K562 (cell line): Measurements from ENCODE around the gene TMIGD3. TPM values are rescaled to one million over a fixed set of nuclear protein-coding genes. Genes with fewer than 3 reads are reported as not detected.

Experiments
- ATAC-seq: fragments of 200-7000 bp; cut with Tn5 transposase; 3 replicates; pipeline ENCODE4 v1.9.1; 2020; ENCODE audit warnings: moderate library complexity
- BruUV-seq: library from RNA; stranded (reverse); fragments of 400-500 nt; replicated peaks from 2 replicates; lab custom pipeline; 2021; lab: Mats Ljungman, UMichigan
- CTCF ChIA-PET: fragments of 300-600 bp; formaldehyde crosslinking; extraction: SDS; loops from one replicate; lab custom pipeline; 2021; ENCODE audit warnings: low intra/inter-chr PET ratio; lab: Yijun Ruan, JAX
- POLR2A ChIA-PET: fragments of 300-600, 350-650 bp; sonication (Branson Sonifier 250); formaldehyde crosslinking; extraction: SDS; loops from one replicate; lab custom pipeline; 2021; ENCODE audit warnings: antibody characterized with exemption, inconsistent platforms; lab: Yijun Ruan, JAX
- DNase-seq, 4 experiments: peaks; one replicate each; pipeline versions ENCODE4 v3.0.0 to v3.0.0-alpha.2; 2011 to 2018; ENCODE audit warnings: low spot score in 3 of 4, mixed read lengths in 3 of 4; ENCODE audit errors: extremely low read depth in 1 of 4
- FAIRE-seq: peaks from 2 replicates; lab custom pipeline; 2011; peaks lifted over from hg19 to GRCh38; lab: Jason Lieb, UNC
- H2AFZ ChIP-seq: 2 replicates; pipeline ENCODE4 v1.6.0; 2011; ENCODE audit warnings: low read depth, low read length, control low read depth, inconsistent platforms
- H3K27ac ChIP-seq: fragments of 200-600 bp; 3 replicates; pipeline ENCODE4 v1.8.0; 2011; ENCODE audit warnings: low read depth, mild to moderate bottlenecking, control low read depth, inconsistent platforms, low read length, moderate library complexity, mixed read lengths; ENCODE audit errors: extremely low read depth
- H3K27me3 ChIP-seq, 2 experiments: fragments of 300-600 bp in 1 of 2; 2 replicates in 1 of 2; 3 replicates in 1 of 2; pipeline versions ENCODE4 v1.6.0 to v1.8.0; 2011; ENCODE audit warnings: inconsistent platforms in 2 of 2, low read length in 2 of 2, mild to moderate bottlenecking in 1 of 2, mixed read lengths in 1 of 2, moderate library complexity in 1 of 2; ENCODE audit not compliant: control insufficient read depth in 2 of 2, insufficient read depth in 2 of 2
- H3K36me3 ChIP-seq: fragments of 300-600 bp; 3 replicates; pipeline ENCODE4 v1.8.0; 2011; ENCODE audit warnings: mild to moderate bottlenecking, low read length, inconsistent platforms; ENCODE audit not compliant: control insufficient read depth, insufficient read depth
- H3K4me1 ChIP-seq, 2 experiments: fragments of 200-600 bp in 1 of 2; replicated peaks in 1 of 2; 2 replicates in 1 of 2; 3 replicates in 1 of 2; pipeline versions ENCODE4 v1.5.1 to v1.8.0; 2011; ENCODE audit warnings: inconsistent platforms in 2 of 2, low read length in 2 of 2, mild to moderate bottlenecking in 1 of 2, mixed read lengths in 1 of 2, moderate library complexity in 1 of 2; ENCODE audit not compliant: control insufficient read depth in 2 of 2, insufficient read depth in 2 of 2
- H3K4me2 ChIP-seq: 2 replicates; pipeline ENCODE4 v1.6.1; 2011; ENCODE audit warnings: low read length, control low read depth, inconsistent platforms, mixed read lengths; ENCODE audit not compliant: insufficient read depth
- H3K4me3 ChIP-seq: fragments of 200-600 bp; sonication (generic), shearing (Covaris generic); 2 replicates; pipeline ENCODE4 v1.5.1; 2016; ENCODE audit warnings: control low read depth, inconsistent platforms
- H3K79me2 ChIP-seq: fragments of 200-600 bp; 3 replicates; pipeline ENCODE4 v1.8.0; 2011; ENCODE audit warnings: low read length, inconsistent platforms; ENCODE audit not compliant: control insufficient read depth, insufficient read depth
- H3K9ac ChIP-seq, 2 experiments: 2 replicates each; pipeline versions ENCODE4 v1.6.0 to v1.6.1; 2011; ENCODE audit warnings: low read depth in 2 of 2, low read length in 2 of 2, control low read depth in 1 of 2, inconsistent platforms in 1 of 2, mild to moderate bottlenecking in 1 of 2, mixed read lengths in 1 of 2; ENCODE audit not compliant: insufficient read depth in 1 of 2
- H3K9me1 ChIP-seq: one replicate; pipeline ENCODE4 v1.6.0; 2011; ENCODE audit warnings: inconsistent platforms, mild to moderate bottlenecking, low read length, moderate library complexity; ENCODE audit not compliant: control insufficient read depth, insufficient read depth
- H3K9me3 ChIP-seq: replicated peaks from 2 replicates; pipeline ENCODE4 v1.5.1; 2011; ENCODE audit warnings: low read depth, low read length, inconsistent platforms; ENCODE audit not compliant: control insufficient read depth, insufficient read depth
- H4K20me1 ChIP-seq: replicated peaks from 2 replicates; pipeline ENCODE4 v1.6.1; 2011; ENCODE audit warnings: low read length, inconsistent platforms, mixed read lengths; ENCODE audit not compliant: control insufficient read depth, insufficient read depth
- DACH1 ChIP-seq: fragments of 450-650 bp; IDR thresholded peaks from 2 replicates; pipeline ENCODE4 v1.6.1; 2018; ENCODE audit not compliant: partially characterized antibody
- ELF1 ChIP-seq: fragments of 200-800 bp; sonication (Bioruptor generic); IDR thresholded peaks from 2 replicates; pipeline ENCODE4 v1.6.1; 2016; ENCODE audit warnings: missing genetic modification characterization, missing compliant biosample characterization
- ELF2 ChIP-seq: fragments of 250-450 bp; sonication (Bioruptor Pico); IDR thresholded peaks from 2 replicates; pipeline ENCODE4 v1.5.0; 2021; ENCODE audit warnings: mild to moderate bottlenecking
- FOSL1 ChIP-seq: fragments of 200-800 bp; sonication (Bioruptor generic); conservative IDR thresholded peaks from 2 replicates; pipeline ENCODE4 v1.6.1; 2016; ENCODE audit warnings: missing genetic modification characterization, missing compliant biosample characterization
- HDAC8 ChIP-seq: fragments of 450-650 bp; IDR thresholded peaks from 2 replicates; pipeline ENCODE4 v1.6.1; 2016; ENCODE audit warnings: mild to moderate bottlenecking, missing genetic modification characterization, moderate library complexity, missing compliant biosample characterization
- IFI16 ChIP-seq: fragments of 250-450 bp; sonication (Bioruptor Pico); IDR thresholded peaks from 2 replicates; pipeline ENCODE4 v2.1.2; 2022; ENCODE audit warnings: mild to moderate bottlenecking, inconsistent platforms
- MAZ ChIP-seq, 2 experiments: fragments of 450-650 bp in 1 of 2; sonication (generic) in 1 of 2; formaldehyde crosslinking; IDR thresholded peaks in 1 of 2; conservative IDR thresholded peaks in 1 of 2; 2 replicates each; pipeline versions ENCODE4 v1.4.0 to v1.5.0; 2020; ENCODE audit warnings: mild to moderate bottlenecking in 1 of 2, missing genetic modification reagents in 1 of 2
- RBM17 ChIP-seq: fragments of 200-400 bp; formaldehyde crosslinking; IDR thresholded peaks from 2 replicates; pipeline ENCODE4 v1.6.1; 2017; ENCODE audit warnings: low read depth, mild to moderate bottlenecking, low read length, borderline replicate concordance
- SLC30A9 ChIP-seq: fragments of 250-450 bp; sonication (Bioruptor Pico); IDR thresholded peaks from 2 replicates; pipeline ENCODE4 v1.8.0; 2022; ENCODE audit warnings: mild to moderate bottlenecking, moderate library complexity
- SPI1 ChIP-seq: IDR thresholded peaks from 2 replicates; pipeline ENCODE4 v1.6.1; 2011; ENCODE audit warnings: low read depth, low read length, control low read depth, borderline replicate concordance
- TCF3 ChIP-seq: sonication (generic); formaldehyde crosslinking; IDR thresholded peaks from 2 replicates; pipeline ENCODE4 v1.4.0; 2020; ENCODE audit warnings: mild to moderate bottlenecking, missing genetic modification reagents
- VEZF1 ChIP-seq: fragments of 200-800 bp; sonication (Bioruptor generic); IDR thresholded peaks from 2 replicates; pipeline ENCODE4 v1.6.1; 2017; ENCODE audit warnings: missing genetic modification characterization, missing compliant biosample characterization
- ZNF12 ChIP-seq: sonication (generic); formaldehyde crosslinking; IDR thresholded peaks from 2 replicates; pipeline ENCODE4 v1.4.0; 2020; ENCODE audit warnings: mild to moderate bottlenecking, missing genetic modification reagents
- ZNF212 ChIP-seq: fragments of 450-650 bp; formaldehyde crosslinking; IDR thresholded peaks from 2 replicates; pipeline ENCODE4 v1.4.0; 2020; ENCODE audit warnings: mild to moderate bottlenecking
- ZNF384 ChIP-seq: IDR thresholded peaks from 2 replicates; pipeline ENCODE4 v1.6.1; 2012; ENCODE audit warnings: low read depth, low read length, improper control_type of control experiment
- ZNF449 ChIP-seq: fragments of 250-450 bp; sonication (Bioruptor Pico); IDR thresholded peaks from 2 replicates; pipeline ENCODE4 v1.8.0; 2022; ENCODE audit warnings: moderate library complexity, mild to moderate bottlenecking, inconsistent platforms
- WGBS: fragments of 100-300 bp; shearing (Covaris generic); methylation state at CpG from one replicate; pipeline ENCODE4 v1.1.6; 2016; ENCODE audit warnings: low coverage, mixed read lengths; ENCODE audit not compliant: insufficient coverage; ENCODE audit errors: missing lambda C conversion rate; 5-methylcytosine and 5-hydroxymethylcytosine counted together
- in situ Hi-C: fragments of 300-500 bp; cut with MboI; formaldehyde crosslinking; loops from 4 replicates; pipeline ENCODE4 v1.15.0; 2018; ENCODE audit warnings: inconsistent platforms, mixed read lengths
- intact Hi-C: fragments of 100-400 bp; cut with micrococcal nuclease; formaldehyde crosslinking; loops from 2 replicates; pipeline ENCODE4 v1.14.2; 2022
- polyA plus RNA-seq, 8 experiments: library from polyadenylated mRNA; depleted of rRNA in 4 of 8; stranded (reverse) in 5 of 8; unstranded in 3 of 8; fragments of >200 nt; fragmentation: Nextera tagmentation in 2 of 8; fragmentation: Illumina TruSeq in 1 of 8; extraction: Ambion mirVana in 2 of 8; extraction: Trizol in 1 of 8; gene quantifications; 2 replicates each; pipeline versions ENCODE4 v1.2.1 to v1.2.3, GENCODE V29; 2011 to 2014; ENCODE audit warnings: inconsistent platforms in 1 of 8, missing spikeins in 1 of 8
- total RNA-seq, 7 experiments: library from RNA; depleted of rRNA in 6 of 7; stranded (reverse); fragments of >200 nt in 6 of 7; fragmentation: Illumina TruSeq in 2 of 7; extraction: Trizol in 2 of 7; gene quantifications; 2 replicates each; pipeline versions ENCODE4 v1.2.1 to v1.2.3, GENCODE V29; 2011 to 2021; ENCODE audit warnings: low replicate concordance in 1 of 7
- TF ChIP-seq, protein P1 (sequence below): sonication (generic); formaldehyde crosslinking; IDR thresholded peaks from 2 replicates; pipeline ENCODE4 v1.9.0; 2022; ENCODE audit warnings: mild to moderate bottlenecking, missing genetic modification reagents

Gene TMIGD3
- total and polyA plus RNA-seq, 9 of the 15 experiments (the other 6 are each of a cell fraction or from before 2014, with no cell fraction given), result 0.11 to 0.13 (median 0.11) TPM; not detected in 6

GRCh38 chr1:111481387-111482221 lies 21.8 kb downstream of the TMIGD3 start:
- 22% methylated on average over 8 of the region's 8 CpGs for WGBS
- TF ChIP-seq IFI16 (CRISPR knock-in tag), result no peak
- TF ChIP-seq TCF3, result peak; percentile 30
- TF ChIP-seq ZNF384, result peak; percentile 81
- TF ChIP-seq ZNF212 (CRISPR knock-in tag), result no peak
- no peak for TF ChIP-seq HDAC8 (tag)
- peak in 1 of 2 experiments; percentile 34; a peak in 1 of 4 replicates for TF ChIP-seq MAZ (CRISPR knock-in tag; conservative IDR thresholded peaks at IDR 0.05 in 1 of 2, IDR thresholded peaks at IDR 0.05 in 1 of 2)
- TF ChIP-seq SLC30A9 (CRISPR knock-in tag), result no peak
- TF ChIP-seq SPI1, result peak; percentile 48; the same call in 1 of the 2 replicates
- TF ChIP-seq ZNF12, result no peak
- TF ChIP-seq DACH1, result peak; percentile 11
- peak; percentile 24; the same call in 1 of the 2 replicates for TF ChIP-seq VEZF1 (CRISPR knock-in tag)
- TF ChIP-seq, protein P1, sequence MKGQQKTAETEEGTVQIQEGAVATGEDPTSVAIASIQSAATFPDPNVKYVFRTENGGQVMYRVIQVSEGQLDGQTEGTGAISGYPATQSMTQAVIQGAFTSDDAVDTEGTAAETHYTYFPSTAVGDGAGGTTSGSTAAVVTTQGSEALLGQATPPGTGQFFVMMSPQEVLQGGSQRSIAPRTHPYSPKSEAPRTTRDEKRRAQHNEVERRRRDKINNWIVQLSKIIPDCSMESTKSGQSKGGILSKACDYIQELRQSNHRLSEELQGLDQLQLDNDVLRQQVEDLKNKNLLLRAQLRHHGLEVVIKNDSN (CRISPR knock-in tag), result no peak
- no peak for TF ChIP-seq ZNF449
- no peak for TF ChIP-seq RBM17
- peak; percentile 14; the same call in 1 of the 2 replicates for TF ChIP-seq ELF1 (tag)
- TF ChIP-seq FOSL1, result 0 out of 2 replicates have a peak, but pooled peaks have one; percentile 20
- 0 out of 2 replicates have a peak, but pooled peaks have one; percentile 34 for TF ChIP-seq ELF2 (CRISPR knock-in tag)

More at GRCh38 chr1:111481387-111482221, 21.8 kb downstream of the TMIGD3 start:
- Histone ChIP-seq H3K36me3 (no peaks in the 10 kb centered on the region), H3K79me2 (no peaks in the 10 kb centered on the region), H3K4me2 (no peak overlapping the region), H3K9me3 (no peaks in the 10 kb centered on the region), H3K9ac (no peak overlapping the region), H4K20me1 (no peaks in the 10 kb centered on the region), H3K27me3 (peaks cover 1 to 13% of the 10 kb centered on the region in 2 experiments; a peak in 4 of 5 replicates), H3K9me1 (no peaks in the 10 kb centered on the region), H3K4me3 (no peak overlapping the region), H3K27ac (no peak overlapping the region), H2AFZ (peak overlapping the region; percentile 21; the same call in 1 of the 2 replicates), H3K4me1 (peaks cover 0 to 7% of the 10 kb centered on the region in 2 experiments; a peak in 3 of 5 replicates)
- ChIA-PET POLR2A (interaction anchor here (0.6 to 1.4 kb wide), 4 partner anchors 16 to 352 kb away, joined by 3 to 4 read pairs (median 3); no protein-coding TSS in a partner anchor), CTCF (interaction anchor here (0.6 to 3.5 kb wide), 17 partner anchors 26 to 885 kb away, joined by 3 to 39 read pairs (median 4); partner anchors contain the start of gene DDX20)
- no TSS peak for BruUV-seq
- in situ Hi-C loops, result loop anchor here (5.0 to 25.0 kb wide), 2 partner anchors 276 to 856 kb away; partner anchors contain the start of gene DDX20
- peak; percentile 67 to 82 (median 76) for DNase-seq
- intact Hi-C loops, result loop anchor here (1.0 to 5.0 kb wide), 3 partner anchors 175 to 886 kb away; no protein-coding TSS in a partner anchor
- ATAC-seq, result peak; percentile 98
- FAIRE-seq, result peak; percentile 88
